Pulmonary artery endothelial cell (primary cell): Measurements from ENCODE around the gene RGL2. TPM values are rescaled to one million over a fixed set of nuclear protein-coding genes. Genes with fewer than 3 reads are reported as not detected.

Source experiments
- total RNA-seq: library from RNA; depleted of rRNA; stranded (reverse); fragments of >200 nt; gene quantifications from 2 replicates; pipeline ENCODE4 v1.2.3, GENCODE V29; 2014

RGL2 gene
- total RNA-seq, 1 donor from 2014 or later: 39.4 TPM

Other genes with a start within 250 kb of the RGL2 start
- gene HLA-DPA1, start 225.3 kb downstream of the RGL2 start, total RNA-seq: 1.4 TPM in 1 of 2 replicates, not detected in the other
- gene HLA-DPB1, start 223.0 kb downstream of the RGL2 start, total RNA-seq: 0.46 and 10.3 TPM in 2 replicates
- gene COL11A2, start 106.5 kb downstream of the RGL2 start, total RNA-seq: 0.07 and 0.11 TPM in 2 replicates
- gene RXRB, start 98.3 kb downstream of the RGL2 start, total RNA-seq: 22.4 and 23.6 TPM in 2 replicates
- gene SLC39A7, start 98.1 kb downstream of the RGL2 start, total RNA-seq: 107 and 131 TPM in 2 replicates
- 3.5 and 8.6 TPM in 2 replicates for gene HSD17B8, start 94.3 kb downstream of the RGL2 start, total RNA-seq
- 23.0 and 27.5 TPM in 2 replicates for gene RING1, start 90.4 kb downstream of the RGL2 start, total RNA-seq
- gene VPS52, start 27.1 kb downstream of the RGL2 start, total RNA-seq: 32.1 and 33.0 TPM in 2 replicates
- gene RPS18, start 26.9 kb downstream of the RGL2 start, total RNA-seq: 2,993 and 4,478 TPM in 2 replicates
- gene B3GALT4, start 21.8 kb downstream of the RGL2 start, total RNA-seq: 2.8 and 4.7 TPM in 2 replicates
- gene WDR46, start 9.7 kb downstream of the RGL2 start, total RNA-seq: 90.2 and 94.7 TPM in 2 replicates
- gene PFDN6, start 9.3 kb downstream of the RGL2 start, total RNA-seq: 51.2 and 53.3 TPM in 2 replicates
- gene TAPBP, start 15.1 kb upstream of the RGL2 start, total RNA-seq: 48.7 and 71.1 TPM in 2 replicates
- 14.3 and 16.4 TPM in 2 replicates for gene ZBTB22, start 18.8 kb upstream of the RGL2 start, total RNA-seq
- 48.6 and 49.9 TPM in 2 replicates for gene DAXX, start 24.0 kb upstream of the RGL2 start, total RNA-seq
- gene KIFC1, start 92.9 kb upstream of the RGL2 start, total RNA-seq: 19.9 and 40.4 TPM in 2 replicates
- 6.8 and 10.7 TPM in 2 replicates for gene PHF1, start 112.1 kb upstream of the RGL2 start, total RNA-seq
- 49.5 and 51.8 TPM in 2 replicates for gene CUTA, start 119.2 kb upstream of the RGL2 start, total RNA-seq
- gene SYNGAP1, start 121.1 kb upstream of the RGL2 start, total RNA-seq: 1.5 and 2.2 TPM in 2 replicates
- 6.1 and 6.7 TPM in 2 replicates for gene ZBTB9, start 155.6 kb upstream of the RGL2 start, total RNA-seq